HFF-Myc (cell line): ENCODE data around the gene SF3B4.
A peak's percentile ranks its signal among the peaks of the same experiment; 100 is the strongest.

Source experiments
- DNase-seq: peaks from one replicate; pipeline ENCODE4 v3.0.0-alpha.2; 2011; ENCODE audit warnings: low read depth; ENCODE audit errors: extremely low read depth
- H3K4me3 ChIP-seq: replicated peaks from 2 replicates; pipeline ENCODE4 v1.5.1; 2011; ENCODE audit warnings: low read depth, mild to moderate bottlenecking, control low read depth, low read length
- CTCF ChIP-seq: IDR thresholded peaks from 2 replicates; pipeline ENCODE4 v1.5.1; 2012; ENCODE audit warnings: mild to moderate bottlenecking, low read depth, low read length, control low read depth; ENCODE audit errors: missing control alignments

Gene SF3B4

GRCh38 chr1:149916193-149916897 lies 11.3 kb downstream of the SF3B4 start:
- TF ChIP-seq CTCF, result no peak
- peak overlapping the region; percentile 75 for H3K4me3 ChIP-seq

GRCh38 chr1:149915429-149916192 lies 12.0 kb downstream of the SF3B4 start:
- no peak for DNase-seq
- no peak overlapping the region for H3K4me3 ChIP-seq
- TF ChIP-seq CTCF, result no peak

More at GRCh38 chr1:149916193-149916897, 11.3 kb downstream of the SF3B4 start:
- DNase-seq, result no peak

GRCh38 chr1:149914545-149914944 lies 13.1 kb downstream of the SF3B4 start:
- no peak for TF ChIP-seq CTCF
- DNase-seq, result no peak
- H3K4me3 ChIP-seq, result no peak overlapping the region

GRCh38 chr1:149906570-149907075 lies 21.0 kb downstream of the SF3B4 start:
- no peak overlapping the region for H3K4me3 ChIP-seq
- TF ChIP-seq CTCF, result no peak
- DNase-seq, result no peak

- no peak for DNase-seq
- no peak for TF ChIP-seq CTCF
- no peak overlapping the region for H3K4me3 ChIP-seq
These were observed 23.6 kb downstream of the SF3B4 start for GRCh38 chr1:149903836-149904491.

- H3K4me3 ChIP-seq, result peak within 1 kb of the TSS; percentile 61
- no peak for TF ChIP-seq CTCF
These were observed 27.9 kb downstream of the SF3B4 start, which contains the start of gene BOLA1 for GRCh38 chr1:149899460-149900284. Gene BOLA1, plus strand, starts transcription at chr1:149899568. Its CDS starts 492 bp downstream, at chr1:149900060.

More at GRCh38 chr1:149899460-149900284, 27.9 kb downstream of the SF3B4 start, which contains the start of gene BOLA1:
- DNase-seq, result peak; percentile 81
